Stimulated activated CD8-positive, alpha-beta memory T cell treated with anti-CD3 and anti-CD28 coated beads, Interleukin-4, amount 100 ng/mL, for 1 hour (primary cell): ENCODE measurements around the gene LEKR1.

ENCODE experiments used
- DNase-seq, 2 donors: peaks; one replicate each; pipeline ENCODE4 v3.0.0-alpha.2; 2020; ENCODE audit warnings: low read depth in 2 of 2, low spot score in 1 of 2

Gene LEKR1

DNA sequence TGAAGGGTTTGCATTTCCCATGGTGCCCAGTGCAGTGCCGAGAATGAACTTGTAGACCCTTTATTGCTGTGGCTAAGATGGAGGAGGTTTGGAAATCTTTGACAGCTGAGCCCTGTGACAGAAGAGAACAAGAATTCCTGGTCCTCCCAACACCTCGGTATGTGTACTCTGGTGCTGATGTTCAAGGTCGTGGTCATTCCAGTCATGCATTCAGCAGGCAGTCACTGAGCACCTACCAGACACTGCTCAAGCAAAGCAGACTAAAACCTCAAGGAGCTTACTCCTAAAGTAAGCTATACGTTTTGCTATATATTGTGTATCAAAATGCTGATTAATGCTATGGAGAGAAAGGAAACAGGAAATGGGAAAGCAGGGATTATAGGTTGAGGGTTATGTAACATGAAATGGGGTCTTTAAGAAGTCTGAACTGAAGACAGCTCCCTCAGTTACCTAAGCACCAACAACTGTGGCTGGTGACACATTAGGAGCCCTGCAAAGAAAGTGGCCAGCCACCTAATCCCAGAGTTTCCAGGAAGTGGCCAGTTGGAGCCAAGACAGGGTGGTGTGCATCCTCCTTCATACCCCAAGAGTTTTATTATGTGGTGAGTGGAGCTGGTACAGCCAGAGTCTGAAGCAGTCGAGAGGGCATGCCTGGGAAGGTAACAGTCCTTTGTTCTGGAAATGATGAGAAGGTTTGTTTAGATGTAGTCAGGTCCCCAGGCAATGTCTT lies 268.8 kb downstream of the LEKR1 start:
- DNase-seq: no peak
